ENCODE results near the gene ANKRD27.

ANKRD27 gene

GRCh38 chr19:32650671-32651070 lies 24.3 kb downstream of the ANKRD27 start:
- H3K4me3 ChIP-seq (ENCODE audit: low read length), result no peak overlapping the region
- TF ChIP-seq CTCF (conservative IDR thresholded peaks at IDR 0.05; ENCODE audit: low read length), result no peak

GRCh38 chr19:32649751-32650150 lies 25.2 kb downstream of the ANKRD27 start:
- no peak for TF ChIP-seq CTCF (conservative IDR thresholded peaks at IDR 0.05; ENCODE audit: low read length)
- no peak overlapping the region for H3K4me3 ChIP-seq (ENCODE audit: low read length)
- DNase-seq (ENCODE audit: low read depth), result no peak

More at GRCh38 chr19:32650671-32651070, 24.3 kb downstream of the ANKRD27 start:
- no peak for DNase-seq (ENCODE audit: low read depth)

GRCh38 chr19:32647361-32647760 lies 27.6 kb downstream of the ANKRD27 start:
- H3K4me3 ChIP-seq (ENCODE audit: low read length), result no peak overlapping the region
- TF ChIP-seq CTCF (conservative IDR thresholded peaks at IDR 0.05; ENCODE audit: low read length), result no peak
- DNase-seq (ENCODE audit: low read depth), result no peak

GRCh38 chr19:32646556-32646955 lies 28.4 kb downstream of the ANKRD27 start:
- no peak overlapping the region for H3K4me3 ChIP-seq (ENCODE audit: low read length)
- no peak for TF ChIP-seq CTCF (conservative IDR thresholded peaks at IDR 0.05; ENCODE audit: low read length)
- no peak for DNase-seq (ENCODE audit: low read depth)

DNA sequence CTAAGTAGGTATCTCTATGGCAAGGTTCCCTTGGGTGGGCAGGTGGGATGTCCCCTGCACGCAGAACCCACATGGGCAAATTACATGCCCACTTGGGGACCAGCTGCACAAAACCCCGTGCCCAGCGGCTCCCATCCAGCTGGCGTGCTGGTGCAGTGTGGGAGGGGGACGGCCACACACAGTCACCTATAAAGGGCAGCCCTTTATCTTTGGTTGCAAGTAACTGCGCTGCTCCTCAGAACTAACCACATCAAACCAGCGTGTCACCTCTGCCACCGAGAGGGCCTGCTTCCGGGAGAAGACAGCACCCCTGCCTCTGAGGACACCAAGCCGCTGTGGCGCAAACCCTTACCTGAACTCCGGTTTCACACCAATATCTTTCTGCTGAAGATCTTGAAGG lies 32.2 kb downstream of the ANKRD27 start:
- DNase-seq (ENCODE audit: low read depth), result no peak
- no peak overlapping the region for H3K4me3 ChIP-seq (ENCODE audit: low read length)
- TF ChIP-seq CTCF (conservative IDR thresholded peaks at IDR 0.05; ENCODE audit: low read length), result no peak

- DNase-seq (ENCODE audit: low read depth), result no peak
- H3K4me3 ChIP-seq (ENCODE audit: low read length), result no peak overlapping the region
- TF ChIP-seq CTCF (conservative IDR thresholded peaks at IDR 0.05; ENCODE audit: low read length), result no peak
Measured at GRCh38 chr19:32638625-32639024, 36.4 kb downstream of the ANKRD27 start.

GRCh38 chr19:32637480-32637879 lies 37.5 kb downstream of the ANKRD27 start:
- H3K4me3 ChIP-seq (ENCODE audit: low read length), result no peak overlapping the region
- TF ChIP-seq CTCF (conservative IDR thresholded peaks at IDR 0.05; ENCODE audit: low read length), result no peak
- no peak for DNase-seq (ENCODE audit: low read depth)

All from AG10803 (cell line).